ENCODE measurements around the gene HIVEP3.

HIVEP3 gene

GRCh38 chr1:41920658-41921057 is 1.9 kb upstream of the HIVEP3 start:
- DNase-seq = no peak

GRCh38 chr1:41919764-41920397 is 1.2 kb upstream of the HIVEP3 start:
- peak; percentile 33 for DNase-seq

- no peak for DNase-seq
Measured at GRCh38 chr1:41919131-41919530, 409 bp upstream of the HIVEP3 start.

GRCh38 chr1:41917835-41918449 is 780 bp downstream of the HIVEP3 start:
- DNase-seq = peak; percentile 43

- no peak for DNase-seq
Measured at GRCh38 chr1:41917076-41917475, 1.6 kb downstream of the HIVEP3 start.

GRCh38 chr1:41915786-41916571 is 2.7 kb downstream of the HIVEP3 start:
- DNase-seq = no peak

GRCh38 chr1:41914516-41914915 is 4.2 kb downstream of the HIVEP3 start:
- no peak for DNase-seq

GRCh38 chr1:41913014-41913413 is 5.7 kb downstream of the HIVEP3 start:
- DNase-seq = no peak

DNA sequence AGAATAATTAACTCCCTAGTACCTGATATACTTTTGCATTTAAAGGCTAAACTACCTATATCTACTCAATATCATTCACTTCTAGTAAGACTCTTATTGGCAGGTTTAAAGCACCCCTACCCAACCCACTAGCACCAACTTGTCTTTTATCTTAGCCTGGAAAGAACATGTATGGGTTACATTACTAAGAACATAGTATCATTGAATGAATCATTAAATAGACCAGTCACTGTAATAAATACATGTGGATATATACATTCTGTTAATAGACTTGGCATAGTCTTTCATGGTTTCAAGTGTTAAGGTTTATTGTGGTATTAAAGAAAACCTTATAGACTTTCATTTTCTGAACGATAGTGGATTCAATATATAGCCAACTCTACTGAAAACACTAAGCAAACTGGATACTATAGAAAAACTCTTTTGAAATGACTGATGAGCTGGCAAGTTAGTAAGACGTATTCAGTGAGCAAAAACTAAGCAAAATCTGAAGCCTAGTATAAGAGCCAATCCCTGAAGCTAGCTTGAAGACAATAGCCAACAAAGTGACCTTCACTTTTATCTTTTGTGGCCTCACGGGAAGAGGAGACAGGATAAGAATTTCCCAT is 10.3 kb downstream of the HIVEP3 start:
- DNase-seq = no peak

- DNase-seq = no peak
Measured at GRCh38 chr1:41907446-41907845, 11.3 kb downstream of the HIVEP3 start.

DNA sequence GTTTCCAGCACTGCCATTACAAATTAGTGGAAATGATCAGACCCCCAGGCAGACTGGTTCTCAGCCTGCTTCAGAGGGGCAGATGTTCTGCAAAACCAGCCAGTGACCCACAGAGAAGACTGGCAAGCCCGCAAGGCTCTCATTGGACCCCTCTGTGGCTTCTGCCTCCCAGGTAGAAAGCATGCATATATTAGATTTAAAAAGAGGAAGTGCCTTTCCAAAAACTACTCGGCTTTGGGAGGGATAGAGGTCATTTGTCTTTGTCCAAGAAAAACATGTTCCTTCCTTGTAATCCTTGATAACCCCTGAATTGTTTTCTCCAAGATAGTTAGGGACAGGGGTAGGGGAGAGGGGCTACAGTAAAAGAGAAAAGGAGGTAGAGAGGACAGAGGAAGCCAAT is 11.8 kb downstream of the HIVEP3 start:
- DNase-seq = no peak

GRCh38 chr1:41905093-41905675 is 13.5 kb downstream of the HIVEP3 start:
- DNase-seq = no peak

DNA sequence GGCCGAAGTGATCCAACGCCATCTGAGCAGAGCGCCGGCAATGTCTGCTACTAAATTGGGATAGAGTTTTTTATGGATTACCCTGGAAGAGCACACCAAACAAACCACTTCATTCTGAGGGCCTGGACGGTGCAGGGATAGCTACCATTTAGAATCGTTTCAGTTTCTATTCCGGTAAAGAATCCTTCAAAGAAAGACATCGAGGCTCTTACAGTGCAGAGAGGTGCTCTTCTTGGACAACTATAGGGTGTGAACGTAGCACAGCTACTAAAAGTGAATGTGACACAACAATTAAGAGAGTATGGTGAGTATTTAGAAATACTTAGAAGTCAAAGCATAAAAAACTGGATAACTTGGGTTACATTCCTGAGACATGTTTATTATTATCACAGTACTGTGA is 16.1 kb downstream of the HIVEP3 start:
- no peak for DNase-seq

DNA sequence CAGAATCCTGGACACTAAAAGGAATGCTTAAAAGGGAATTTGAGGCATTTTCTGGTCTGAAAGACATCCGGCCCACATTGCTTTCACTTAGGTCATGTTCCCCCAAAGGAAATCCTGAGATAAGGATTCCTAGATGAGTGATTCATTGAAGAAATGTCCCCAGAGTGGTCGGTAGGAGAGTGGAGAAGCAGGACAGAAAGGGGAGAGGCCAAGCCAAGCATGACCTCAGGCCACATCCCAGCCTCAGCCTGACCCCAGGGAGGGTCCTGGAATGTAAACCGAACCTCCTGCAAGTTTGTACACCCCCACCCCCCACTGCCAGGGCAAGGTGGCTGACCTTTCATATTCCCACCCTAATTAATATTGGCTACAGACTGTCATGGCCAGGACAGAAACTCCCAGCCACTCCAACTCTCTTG is 16.6 kb downstream of the HIVEP3 start:
- no peak for DNase-seq

- no peak for DNase-seq
Measured at GRCh38 chr1:41901551-41901950, 17.2 kb downstream of the HIVEP3 start.

DNA sequence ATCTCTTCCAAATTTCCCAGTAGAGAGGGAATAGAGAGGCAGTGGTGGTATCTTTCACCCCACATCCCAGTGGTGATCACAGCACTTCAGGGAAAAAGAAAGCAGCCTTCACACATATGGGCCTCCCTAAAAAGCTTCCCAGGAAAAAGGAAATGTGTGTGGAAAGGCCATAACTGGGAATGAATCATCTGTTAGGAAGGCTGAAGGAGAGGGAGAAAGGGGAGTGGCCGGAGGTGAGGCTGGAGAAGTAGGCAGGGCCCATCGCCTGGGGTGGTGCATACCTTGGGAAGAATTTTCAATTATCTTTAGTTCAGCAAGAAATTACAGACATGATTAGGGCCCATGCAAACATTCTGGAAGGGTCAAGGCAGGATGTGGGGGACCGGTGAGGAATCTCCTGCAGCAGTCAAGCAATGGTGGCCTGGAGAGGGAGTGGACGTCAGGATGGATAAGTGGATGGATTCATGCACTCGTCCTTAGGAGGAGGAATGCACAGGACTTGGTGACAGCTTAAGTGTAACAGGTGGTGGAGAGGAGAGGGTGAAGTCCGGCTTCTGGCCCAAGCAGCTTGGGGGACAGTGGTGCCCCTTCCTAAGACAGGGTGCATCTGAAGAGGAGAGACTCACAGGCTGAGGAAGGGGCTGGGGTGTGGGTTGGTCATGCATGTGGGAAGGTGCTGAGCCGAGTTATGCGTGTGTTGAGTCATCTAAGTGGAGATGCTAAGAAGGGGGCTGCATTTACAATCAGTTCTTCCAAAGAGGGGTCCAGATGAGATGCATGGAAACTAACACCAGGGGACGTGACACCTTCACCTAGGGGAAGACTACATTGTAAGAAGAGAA is 17.9 kb downstream of the HIVEP3 start:
- no peak for DNase-seq

- DNase-seq = peak; percentile 43
Measured at GRCh38 chr1:41898191-41898713, 20.5 kb downstream of the HIVEP3 start.

DNA sequence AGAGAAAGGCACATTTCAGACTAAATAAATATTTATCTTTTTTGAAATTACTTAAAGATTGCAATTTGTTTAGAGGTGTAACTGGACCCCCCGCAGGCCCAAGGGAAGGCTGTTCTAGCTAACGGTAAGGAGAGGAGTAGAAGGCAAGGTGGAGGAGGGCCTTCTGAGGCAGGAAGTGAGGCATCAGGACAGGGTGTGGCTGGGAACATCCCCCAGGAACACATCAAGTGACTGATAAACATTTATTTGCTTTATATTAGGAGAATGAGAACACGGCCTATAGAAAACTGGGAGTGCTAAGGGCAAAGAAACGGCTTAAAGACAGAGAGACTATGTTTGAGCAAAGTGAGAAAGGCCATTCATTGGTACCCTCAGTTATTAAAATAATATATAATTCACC is 23.2 kb downstream of the HIVEP3 start:
- no peak for DNase-seq

DNA sequence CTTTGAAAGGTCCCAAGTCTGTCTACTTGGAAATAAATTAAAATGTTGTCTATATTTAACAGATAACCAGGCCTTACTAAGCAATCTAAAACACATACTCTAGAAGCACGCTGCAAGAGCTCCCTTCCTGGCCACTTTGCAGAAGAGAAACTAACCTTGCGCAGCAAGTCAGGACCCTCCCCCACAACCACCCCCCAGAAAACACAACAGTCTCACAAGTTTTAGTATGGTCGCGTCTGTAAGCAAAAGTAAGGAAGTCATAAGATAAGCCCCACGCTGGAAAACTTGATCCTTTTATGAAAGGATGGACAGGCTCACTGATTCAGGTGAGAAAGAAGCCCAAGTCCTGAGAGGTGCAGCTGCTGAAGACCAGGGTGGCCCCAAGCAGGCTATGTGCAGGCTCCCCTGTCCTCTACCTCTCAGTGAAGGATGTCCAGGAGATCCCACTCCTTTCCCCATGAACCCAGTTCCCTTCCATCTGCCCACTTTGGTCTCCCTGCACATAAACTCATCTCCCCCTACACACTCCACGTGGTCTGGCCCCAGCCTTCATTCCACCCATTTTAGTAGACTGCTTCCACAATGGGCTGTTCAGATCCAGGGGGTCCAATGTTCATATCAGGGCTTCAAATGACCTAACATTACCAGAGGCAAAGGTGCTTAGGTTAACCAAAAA is 23.8 kb downstream of the HIVEP3 start:
- DNase-seq = no peak

GRCh38 chr1:41894101-41894807 is 24.5 kb downstream of the HIVEP3 start:
- no peak for DNase-seq

DNA sequence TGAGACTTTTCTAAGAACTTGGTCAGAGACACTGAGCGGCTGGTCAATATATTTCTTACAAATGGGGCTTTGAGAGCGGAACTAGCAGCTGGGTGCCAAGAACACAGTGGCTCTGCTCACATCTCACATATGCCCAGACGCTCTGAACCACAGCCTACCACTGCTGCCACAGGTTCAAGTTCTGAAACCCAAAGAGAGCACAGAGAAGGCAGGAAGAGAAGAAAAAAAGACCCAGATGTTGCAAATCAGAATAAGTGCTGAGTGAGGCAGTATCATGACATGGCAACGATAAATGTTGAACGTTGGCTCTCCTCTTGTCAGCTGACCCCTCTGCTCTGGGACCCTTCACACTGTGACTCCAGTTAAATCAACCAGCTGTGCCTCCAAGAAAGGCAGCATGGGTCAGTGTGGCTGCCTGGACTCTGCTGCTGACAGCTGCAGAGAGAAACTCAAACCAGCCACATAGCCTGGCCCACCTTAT is 26.4 kb downstream of the HIVEP3 start:
- no peak for DNase-seq

Data from femur (tissue), 1 donor.